ENCODE results near the gene DNAH7.

- TF ChIP-seq EZH2 (IDR thresholded peaks at IDR 0.05), result no peak
- TF ChIP-seq POLR2AphosphoS5 (IDR thresholded peaks at IDR 0.05; ENCODE audit: borderline replicate concordance, low read depth, low read length), result no peak
These were observed 247.1 kb downstream of the DNAH7 start for GRCh38 chr2:195821566-195821932.
